Measurements from ENCODE around the gene RYR2. TPM values are rescaled to one million over a fixed set of nuclear protein-coding genes. Genes with fewer than 3 reads are reported as not detected.

RYR2 gene
- total RNA-seq, 2 experiments from 2014 or later: not detected

- Mint-ChIP-seq H3K9me3 (no peaks in the 10 kb centered on the region), H3K4me1 (no peaks in the 10 kb centered on the region), H3K27ac (no peak overlapping the region), H3K27me3 (peaks cover 2% of the 10 kb centered on the region), H3K36me3 (ENCODE audit: low read depth) (no peaks in the 10 kb centered on the region), H3K4me3 (no peak overlapping the region)
- DNase-seq: no peak
- ChIA-PET CTCF (no interaction called here), POLR2A (no interaction called here)
These were observed 440.8 kb downstream of the RYR2 start for GRCh38 chr1:237482777-237483176.

GRCh38 chr1:237492359-237492758, 450.4 kb downstream of the RYR2 start:
- no peaks in the 10 kb centered on the region for H3K9me3 Mint-ChIP-seq
- H3K4me1 Mint-ChIP-seq: no peaks in the 10 kb centered on the region
- ChIA-PET CTCF (no interaction called here), POLR2A (no interaction called here)
- no peaks in the 10 kb centered on the region for H3K27me3 Mint-ChIP-seq
- no peak overlapping the region for H3K4me3 Mint-ChIP-seq
- no peaks in the 10 kb centered on the region for H3K36me3 Mint-ChIP-seq (ENCODE audit: low read depth)
- H3K27ac Mint-ChIP-seq: no peak overlapping the region
- no peak for DNase-seq

GRCh38 chr1:237500566-237500965, 458.6 kb downstream of the RYR2 start:
- CTCF ChIA-PET: no interaction called here
- POLR2A ChIA-PET: no interaction called here
- Mint-ChIP-seq H3K4me1 (no peaks in the 10 kb centered on the region), H3K36me3 (ENCODE audit: low read depth) (no peaks in the 10 kb centered on the region), H3K27me3 (peaks cover 1% of the 10 kb centered on the region), H3K9me3 (no peaks in the 10 kb centered on the region), H3K4me3 (no peak overlapping the region), H3K27ac (no peak overlapping the region)
- DNase-seq: no peak

- ChIA-PET POLR2A (no interaction called here), CTCF (no interaction called here)
- Mint-ChIP-seq H3K9me3 (no peaks in the 10 kb centered on the region), H3K27me3 (peaks cover 1% of the 10 kb centered on the region), H3K4me3 (no peak overlapping the region), H3K27ac (no peak overlapping the region), H3K36me3 (ENCODE audit: low read depth) (no peaks in the 10 kb centered on the region), H3K4me1 (peaks cover 10% of the 10 kb centered on the region)
- no peak for DNase-seq
These were observed 461.3 kb downstream of the RYR2 start for GRCh38 chr1:237503292-237503691.

GRCh38 chr1:237507005-237507404, 465.0 kb downstream of the RYR2 start:
- H3K4me1 Mint-ChIP-seq: peaks cover 10% of the 10 kb centered on the region
- no peak overlapping the region for H3K4me3 Mint-ChIP-seq
- CTCF ChIA-PET: no interaction called here
- no peak overlapping the region for H3K27ac Mint-ChIP-seq
- peaks cover 1% of the 10 kb centered on the region for H3K27me3 Mint-ChIP-seq
- POLR2A ChIA-PET: no interaction called here
- H3K36me3 Mint-ChIP-seq (ENCODE audit: low read depth): no peaks in the 10 kb centered on the region
- no peak for DNase-seq
- H3K9me3 Mint-ChIP-seq: no peaks in the 10 kb centered on the region

- no peak for DNase-seq
- ChIA-PET CTCF (no interaction called here), POLR2A (no interaction called here)
- Mint-ChIP-seq H3K27me3 (no peaks in the 10 kb centered on the region), H3K9me3 (no peaks in the 10 kb centered on the region), H3K36me3 (ENCODE audit: low read depth) (no peaks in the 10 kb centered on the region), H3K4me3 (no peak overlapping the region), H3K27ac (no peak overlapping the region), H3K4me1 (peaks cover 10% of the 10 kb centered on the region)
These were observed 467.8 kb downstream of the RYR2 start for GRCh38 chr1:237509748-237510147.

GRCh38 chr1:237525102-237525501, 483.1 kb downstream of the RYR2 start:
- H3K36me3 Mint-ChIP-seq (ENCODE audit: low read depth): no peaks in the 10 kb centered on the region
- CTCF ChIA-PET: no interaction called here
- POLR2A ChIA-PET: no interaction called here
- H3K4me3 Mint-ChIP-seq: no peak overlapping the region
- no peak overlapping the region for H3K27ac Mint-ChIP-seq
- H3K4me1 Mint-ChIP-seq: no peaks in the 10 kb centered on the region
- no peaks in the 10 kb centered on the region for H3K27me3 Mint-ChIP-seq
- peaks cover 2% of the 10 kb centered on the region for H3K9me3 Mint-ChIP-seq
- no peak for DNase-seq

GRCh38 chr1:237527761-237528160, 485.8 kb downstream of the RYR2 start:
- CTCF ChIA-PET: no interaction called here
- Mint-ChIP-seq H3K27ac (no peak overlapping the region), H3K9me3 (peaks cover 2% of the 10 kb centered on the region), H3K4me3 (no peak overlapping the region), H3K36me3 (ENCODE audit: low read depth) (no peaks in the 10 kb centered on the region), H3K27me3 (no peaks in the 10 kb centered on the region), H3K4me1 (no peaks in the 10 kb centered on the region)
- no peak for DNase-seq
- POLR2A ChIA-PET: no interaction called here

- Mint-ChIP-seq H3K4me3 (no peak overlapping the region), H3K4me1 (no peaks in the 10 kb centered on the region), H3K27ac (no peak overlapping the region), H3K9me3 (peaks cover 2% of the 10 kb centered on the region), H3K36me3 (ENCODE audit: low read depth) (no peaks in the 10 kb centered on the region), H3K27me3 (no peaks in the 10 kb centered on the region)
- no peak for DNase-seq
- CTCF ChIA-PET: no interaction called here
- POLR2A ChIA-PET: no interaction called here
These were observed 486.6 kb downstream of the RYR2 start for GRCh38 chr1:237528545-237528944.

- ChIA-PET CTCF (no interaction called here), POLR2A (no interaction called here)
- H3K4me3 Mint-ChIP-seq: no peak overlapping the region
- no peak for DNase-seq
- H3K9me3 Mint-ChIP-seq: no peaks in the 10 kb centered on the region
- no peaks in the 10 kb centered on the region for H3K4me1 Mint-ChIP-seq
- no peaks in the 10 kb centered on the region for H3K27me3 Mint-ChIP-seq
- H3K27ac Mint-ChIP-seq: no peak overlapping the region
- H3K36me3 Mint-ChIP-seq (ENCODE audit: low read depth): no peaks in the 10 kb centered on the region
These were observed 497.1 kb downstream of the RYR2 start for GRCh38 chr1:237539055-237539454.

- H3K4me3 Mint-ChIP-seq: no peak overlapping the region
- CTCF ChIA-PET: no interaction called here
- H3K4me1 Mint-ChIP-seq: no peaks in the 10 kb centered on the region
- no peak overlapping the region for H3K27ac Mint-ChIP-seq
- no peaks in the 10 kb centered on the region for H3K27me3 Mint-ChIP-seq
- POLR2A ChIA-PET: no interaction called here
- H3K9me3 Mint-ChIP-seq: no peaks in the 10 kb centered on the region
- DNase-seq: no peak
- H3K36me3 Mint-ChIP-seq (ENCODE audit: low read depth): no peaks in the 10 kb centered on the region
These were observed 500.8 kb downstream of the RYR2 start for GRCh38 chr1:237542525-237543418.

GRCh38 chr1:237553078-237553477, 511.1 kb downstream of the RYR2 start:
- Mint-ChIP-seq H3K27me3 (no peaks in the 10 kb centered on the region), H3K36me3 (ENCODE audit: low read depth) (no peaks in the 10 kb centered on the region), H3K4me3 (no peak overlapping the region), H3K27ac (no peak overlapping the region), H3K9me3 (no peaks in the 10 kb centered on the region), H3K4me1 (no peaks in the 10 kb centered on the region)
- ChIA-PET POLR2A (no interaction called here), CTCF (no interaction called here)
- DNase-seq: no peak

GRCh38 chr1:237556911-237557310, 514.9 kb downstream of the RYR2 start:
- ChIA-PET POLR2A (no interaction called here), CTCF (no interaction called here)
- Mint-ChIP-seq H3K27ac (no peak overlapping the region), H3K4me1 (no peaks in the 10 kb centered on the region), H3K4me3 (no peak overlapping the region), H3K9me3 (no peaks in the 10 kb centered on the region), H3K27me3 (no peaks in the 10 kb centered on the region), H3K36me3 (ENCODE audit: low read depth) (no peaks in the 10 kb centered on the region)
- no peak for DNase-seq

GRCh38 chr1:237562242-237562823, 520.3 kb downstream of the RYR2 start:
- Mint-ChIP-seq H3K4me3 (no peak overlapping the region), H3K27me3 (no peaks in the 10 kb centered on the region), H3K27ac (no peak overlapping the region), H3K4me1 (no peaks in the 10 kb centered on the region), H3K9me3 (no peaks in the 10 kb centered on the region), H3K36me3 (ENCODE audit: low read depth) (no peaks in the 10 kb centered on the region)
- CTCF ChIA-PET: interaction anchor here (0.5 kb wide), 1 partner anchor 17 kb away, joined by 3 read pairs; no protein-coding TSS in a partner anchor
- POLR2A ChIA-PET: no interaction called here
- DNase-seq: peak; percentile 18

All from activated CD4-positive, alpha-beta T cell treated with anti-CD3 and anti-CD28 coated beads, Interleukin-2, amount 10 ng/mL, durations not matched to agents 7 days and 5 days (primary cell).